ENCODE data around the gene PCSK9.

PCSK9 gene

GRCh38 chr1:55039342-55040082 is at the start of gene PCSK9:
Gene PCSK9, plus strand, starts transcription at chr1:55039548. Its CDS starts 290 bp downstream, at chr1:55039838.
- TF ChIP-seq RAD21 (IDR thresholded peaks at IDR 0.05; ENCODE audit: low read depth): no peak
- TF ChIP-seq REST (IDR thresholded peaks at IDR 0.05; ENCODE audit: low read depth): no peak
- TF ChIP-seq CREB1 (IDR thresholded peaks at IDR 0.05; ENCODE audit: low read depth): peak; percentile 43; the same call in 1 of the 2 replicates
- TF ChIP-seq NFIC (IDR thresholded peaks at IDR 0.05): no peak
- TF ChIP-seq YY1 (IDR thresholded peaks at IDR 0.05; ENCODE audit: low read depth): no peak
- no peak for TF ChIP-seq TCF12 (IDR thresholded peaks at IDR 0.05; ENCODE audit: low read depth)
- no peak for TF ChIP-seq CEBPB (IDR thresholded peaks at IDR 0.05)
- TF ChIP-seq TAF1 (IDR thresholded peaks at IDR 0.05; ENCODE audit: low read depth): no peak
- TF ChIP-seq MAX (IDR thresholded peaks at IDR 0.05): peak; percentile 96
- TF ChIP-seq TEAD4 (IDR thresholded peaks at IDR 0.05): no peak
- no peak for TF ChIP-seq ZBTB7A (IDR thresholded peaks at IDR 0.05; ENCODE audit: low read depth)
- no peak for TF ChIP-seq FOXM1 (IDR thresholded peaks at IDR 0.05; ENCODE audit: borderline replicate concordance, low read depth)
- TF ChIP-seq EGR1 (IDR thresholded peaks at IDR 0.05): no peak

GRCh38 chr1:54989968-54990810 is 49.2 kb upstream of the PCSK9 start:
- TF ChIP-seq TAF1 (IDR thresholded peaks at IDR 0.05; ENCODE audit: low read depth): no peak
- TF ChIP-seq CEBPB (IDR thresholded peaks at IDR 0.05): no peak
- no peak for TF ChIP-seq USF1 (IDR thresholded peaks at IDR 0.05)
- no peak for TF ChIP-seq CREB1 (IDR thresholded peaks at IDR 0.05; ENCODE audit: low read depth)
- no peak for TF ChIP-seq MAX (IDR thresholded peaks at IDR 0.05)
- TF ChIP-seq NFIC (IDR thresholded peaks at IDR 0.05): no peak
- TF ChIP-seq EP300 (IDR thresholded peaks at IDR 0.05; ENCODE audit: borderline replicate concordance): no peak
- no peak for TF ChIP-seq TCF12 (IDR thresholded peaks at IDR 0.05; ENCODE audit: low read depth)
- TF ChIP-seq TEAD4 (IDR thresholded peaks at IDR 0.05): no peak

GRCh38 chr1:54990916-54991315 is 48.4 kb upstream of the PCSK9 start:
- no peak for TF ChIP-seq YY1 (IDR thresholded peaks at IDR 0.05; ENCODE audit: low read depth)

GRCh38 chr1:54991939-54992338 is 47.4 kb upstream of the PCSK9 start:
- TF ChIP-seq EGR1 (IDR thresholded peaks at IDR 0.05) (no peak), RAD21 (IDR thresholded peaks at IDR 0.05; ENCODE audit: low read depth) (no peak), EP300 (IDR thresholded peaks at IDR 0.05; ENCODE audit: borderline replicate concordance) (no peak), TAF1 (IDR thresholded peaks at IDR 0.05; ENCODE audit: low read depth) (no peak), YY1 (IDR thresholded peaks at IDR 0.05; ENCODE audit: low read depth) (no peak), FOXM1 (IDR thresholded peaks at IDR 0.05; ENCODE audit: borderline replicate concordance, low read depth) (no peak), NFIC (IDR thresholded peaks at IDR 0.05) (no peak), REST (IDR thresholded peaks at IDR 0.05; ENCODE audit: low read depth) (no peak), TCF12 (IDR thresholded peaks at IDR 0.05; ENCODE audit: low read depth) (no peak), USF1 (IDR thresholded peaks at IDR 0.05) (no peak)

GRCh38 chr1:54993140-54993539 is 46.2 kb upstream of the PCSK9 start:
- TF ChIP-seq USF1 (IDR thresholded peaks at IDR 0.05) (no peak), MAX (IDR thresholded peaks at IDR 0.05) (no peak), TEAD4 (IDR thresholded peaks at IDR 0.05) (no peak), ZBTB7A (IDR thresholded peaks at IDR 0.05; ENCODE audit: low read depth) (no peak), TCF12 (IDR thresholded peaks at IDR 0.05; ENCODE audit: low read depth) (no peak), EP300 (IDR thresholded peaks at IDR 0.05; ENCODE audit: borderline replicate concordance) (no peak), CREB1 (IDR thresholded peaks at IDR 0.05; ENCODE audit: low read depth) (no peak), CEBPB (IDR thresholded peaks at IDR 0.05) (no peak), YY1 (IDR thresholded peaks at IDR 0.05; ENCODE audit: low read depth) (no peak), EGR1 (IDR thresholded peaks at IDR 0.05) (no peak), NFIC (IDR thresholded peaks at IDR 0.05) (no peak), FOXM1 (IDR thresholded peaks at IDR 0.05; ENCODE audit: borderline replicate concordance, low read depth) (no peak), TAF1 (IDR thresholded peaks at IDR 0.05; ENCODE audit: low read depth) (no peak), RAD21 (IDR thresholded peaks at IDR 0.05; ENCODE audit: low read depth) (no peak)
